Gastrocnemius medialis (tissue), 4 donors: ENCODE measurements around the gene RMI2. TPM values are rescaled to one million over a fixed set of nuclear protein-coding genes. Genes with fewer than 3 reads are reported as not detected.

Experiments used
- ATAC-seq, 2 donors: fragments of 150-250 bp; one replicate each; pipeline ENCODE4 v1.9.1; 2016
- DNase-seq, 2 donors: peaks; one replicate each; pipeline ENCODE4 v3.0.0-alpha.2; 2019
- H3K27ac ChIP-seq, 4 donors: fragments of 200-600 bp; sonication (generic); 1 replicate in 1 of 4; 2 replicates in 3 of 4; pipeline ENCODE4 v1.5.1; 2016 to 2018; ENCODE audit warnings: mild to moderate bottlenecking in 2 of 4, moderate library complexity in 1 of 4
- H3K27me3 ChIP-seq, 3 donors: fragments of 200-600 bp; sonication (generic) in 2 of 3; 1 replicate in 1 of 3; 2 replicates in 2 of 3; pipeline versions ENCODE4 v1.5.1 to v1.6.0; 2016 to 2019; ENCODE audit warnings: mild to moderate bottlenecking in 1 of 3, moderate library complexity in 1 of 3
- H3K36me3 ChIP-seq, 2 donors: fragments of 200-600 bp; sonication (generic) in 1 of 2; one replicate each; pipeline ENCODE4 v1.5.1; 2017 to 2018
- H3K4me1 ChIP-seq, 2 donors: fragments of 200-600 bp; sonication (generic) in 1 of 2; one replicate each; pipeline ENCODE4 v1.5.1; 2016 to 2017; ENCODE audit warnings: mild to moderate bottlenecking in 2 of 2
- H3K4me3 ChIP-seq, 4 donors: fragments of 200-600 bp; sonication (generic) in 3 of 4; 1 replicate in 1 of 4; 2 replicates in 3 of 4; pipeline ENCODE4 v1.5.1; 2016 to 2019; ENCODE audit warnings: mild to moderate bottlenecking in 2 of 4
- H3K9me3 ChIP-seq, 3 donors: fragments of 200-600 bp; sonication (generic) in 2 of 3; 1 replicate in 1 of 3; 2 replicates in 2 of 3; pipeline ENCODE4 v1.5.1; 2016 to 2019
- POLR2A ChIP-seq, 2 donors: fragments of 450-650 bp; IDR thresholded peaks; one replicate each; pipeline ENCODE4 v1.6.1; 2017; ENCODE audit warnings: antibody characterized with exemption in 2 of 2, mild to moderate bottlenecking in 2 of 2, moderate library complexity in 2 of 2
- in situ Hi-C, 4 donors: fragments of 200-750 bp; cut with MboI; loops; one replicate each; pipeline versions ENCODE4 v1.15.0 to v1.8.0; 2017; ENCODE audit warnings: low sequenced_read_pairs in 4 of 4
- intact Hi-C: fragments of 100-400 bp; cut with DNase I; formaldehyde crosslinking; loops from one replicate; pipeline ENCODE4 v1.15.1; 2023; ENCODE audit warnings: low total_unique reads
- total RNA-seq, 4 donors: library from RNA; depleted of rRNA; stranded (reverse); fragments of >200 nt; gene quantifications; one replicate each; pipeline versions ENCODE4 v1.1.0 to v1.2.3, GENCODE V29; 2016
- TF ChIP-seq, protein P1 (sequence below), 5 experiments: fragments of 450-650 bp in 3 of 5; fragments of 200-600 bp in 2 of 5; sonication (generic) in 2 of 5; IDR thresholded peaks in 4 of 5; conservative IDR thresholded peaks in 1 of 5; 1 replicate in 4 of 5; 2 replicates in 1 of 5; pipeline ENCODE4 v1.5.1; 2016 to 2019; ENCODE audit warnings: antibody characterized with exemption in 5 of 5, mild to moderate bottlenecking in 3 of 5, moderate library complexity in 3 of 5

Gene RMI2
- total RNA-seq, 4 donors from 2014 or later = 0.44 to 0.49 TPM; not detected in 2

- TF ChIP-seq POLR2A (IDR thresholded peaks at IDR 0.05) = no peak
- TF ChIP-seq, protein P1, sequence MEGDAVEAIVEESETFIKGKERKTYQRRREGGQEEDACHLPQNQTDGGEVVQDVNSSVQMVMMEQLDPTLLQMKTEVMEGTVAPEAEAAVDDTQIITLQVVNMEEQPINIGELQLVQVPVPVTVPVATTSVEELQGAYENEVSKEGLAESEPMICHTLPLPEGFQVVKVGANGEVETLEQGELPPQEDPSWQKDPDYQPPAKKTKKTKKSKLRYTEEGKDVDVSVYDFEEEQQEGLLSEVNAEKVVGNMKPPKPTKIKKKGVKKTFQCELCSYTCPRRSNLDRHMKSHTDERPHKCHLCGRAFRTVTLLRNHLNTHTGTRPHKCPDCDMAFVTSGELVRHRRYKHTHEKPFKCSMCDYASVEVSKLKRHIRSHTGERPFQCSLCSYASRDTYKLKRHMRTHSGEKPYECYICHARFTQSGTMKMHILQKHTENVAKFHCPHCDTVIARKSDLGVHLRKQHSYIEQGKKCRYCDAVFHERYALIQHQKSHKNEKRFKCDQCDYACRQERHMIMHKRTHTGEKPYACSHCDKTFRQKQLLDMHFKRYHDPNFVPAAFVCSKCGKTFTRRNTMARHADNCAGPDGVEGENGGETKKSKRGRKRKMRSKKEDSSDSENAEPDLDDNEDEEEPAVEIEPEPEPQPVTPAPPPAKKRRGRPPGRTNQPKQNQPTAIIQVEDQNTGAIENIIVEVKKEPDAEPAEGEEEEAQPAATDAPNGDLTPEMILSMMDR (IDR thresholded peaks at IDR 0.05 in 4 of 5, conservative IDR thresholded peaks at IDR 0.05 in 1 of 5) = no peak
- Histone ChIP-seq H3K27me3 (no peaks in the 10 kb centered on the region), H3K36me3 (no peaks in the 10 kb centered on the region), H3K9me3 (no peaks in the 10 kb centered on the region), H3K4me1 (no peaks in the 10 kb centered on the region), H3K27ac (no peak overlapping the region), H3K4me3 (no peak overlapping the region)
- in situ Hi-C loops = no loop called here
- DNase-seq = no peak
- intact Hi-C loops = no loop called here
- no peak for ATAC-seq
Measured at GRCh38 chr16:11310634-11310977, 34.7 kb upstream of the RMI2 start.

GRCh38 chr16:11310997-11311561, 34.2 kb upstream of the RMI2 start:
- Histone ChIP-seq H3K27me3 (no peaks in the 10 kb centered on the region), H3K27ac (no peak overlapping the region), H3K9me3 (no peaks in the 10 kb centered on the region), H3K4me3 (no peak overlapping the region), H3K36me3 (no peaks in the 10 kb centered on the region), H3K4me1 (no peaks in the 10 kb centered on the region)
- in situ Hi-C loops = no loop called here
- DNase-seq = no peak
- TF ChIP-seq, protein P1 (IDR thresholded peaks at IDR 0.05 in 4 of 5, conservative IDR thresholded peaks at IDR 0.05 in 1 of 5) = no peak
- TF ChIP-seq POLR2A (IDR thresholded peaks at IDR 0.05) = no peak
- no peak for ATAC-seq
- intact Hi-C loops = no loop called here

DNA sequence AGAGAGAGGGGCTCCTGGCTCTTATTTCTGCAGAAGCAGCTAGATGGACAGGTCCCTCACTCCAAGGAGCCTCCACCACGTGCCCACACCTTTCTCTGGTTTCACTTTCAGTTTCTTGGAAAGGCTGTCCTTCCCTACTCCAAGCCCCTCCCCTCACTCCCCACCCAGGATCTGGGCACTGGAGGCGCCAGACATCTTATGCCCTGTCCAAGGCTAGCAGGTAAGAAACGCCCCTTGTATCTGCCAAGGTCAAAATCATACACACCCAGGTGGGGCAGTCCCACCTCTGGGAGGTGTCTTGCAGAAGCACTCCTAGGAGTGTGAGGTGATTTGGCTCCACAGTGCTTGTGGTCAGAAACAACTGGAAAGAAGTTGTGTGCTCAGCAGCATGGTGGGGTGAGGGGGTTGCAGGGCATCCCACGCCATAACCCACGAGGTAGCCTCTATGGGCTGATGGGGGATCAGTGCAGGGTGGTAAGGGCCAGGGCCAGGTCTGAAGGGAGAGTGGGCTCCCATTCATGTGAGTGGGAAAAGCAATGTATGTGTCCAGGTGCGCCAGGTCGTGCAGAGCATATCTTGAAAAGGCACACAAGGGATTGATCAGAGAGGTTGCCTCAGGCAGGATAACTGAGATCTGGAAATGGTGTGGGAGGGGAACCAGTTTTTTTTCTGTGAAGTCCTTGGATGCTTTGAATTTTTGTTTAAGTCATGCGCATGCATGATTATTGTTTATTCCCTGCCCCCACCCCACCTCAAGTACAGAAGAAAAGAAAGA, 32.4 kb upstream of the RMI2 start:
- Histone ChIP-seq H3K27me3 (no peaks in the 10 kb centered on the region), H3K9me3 (no peaks in the 10 kb centered on the region), H3K4me1 (no peaks in the 10 kb centered on the region), H3K4me3 (no peak overlapping the region), H3K36me3 (no peaks in the 10 kb centered on the region), H3K27ac (no peak overlapping the region)
- in situ Hi-C loops = no loop called here
- intact Hi-C loops = no loop called here
- DNase-seq (no peak), ATAC-seq (no peak)
- TF ChIP-seq, protein P1 (IDR thresholded peaks at IDR 0.05 in 4 of 5, conservative IDR thresholded peaks at IDR 0.05 in 1 of 5) = no peak
- no peak for TF ChIP-seq POLR2A (IDR thresholded peaks at IDR 0.05)

DNA sequence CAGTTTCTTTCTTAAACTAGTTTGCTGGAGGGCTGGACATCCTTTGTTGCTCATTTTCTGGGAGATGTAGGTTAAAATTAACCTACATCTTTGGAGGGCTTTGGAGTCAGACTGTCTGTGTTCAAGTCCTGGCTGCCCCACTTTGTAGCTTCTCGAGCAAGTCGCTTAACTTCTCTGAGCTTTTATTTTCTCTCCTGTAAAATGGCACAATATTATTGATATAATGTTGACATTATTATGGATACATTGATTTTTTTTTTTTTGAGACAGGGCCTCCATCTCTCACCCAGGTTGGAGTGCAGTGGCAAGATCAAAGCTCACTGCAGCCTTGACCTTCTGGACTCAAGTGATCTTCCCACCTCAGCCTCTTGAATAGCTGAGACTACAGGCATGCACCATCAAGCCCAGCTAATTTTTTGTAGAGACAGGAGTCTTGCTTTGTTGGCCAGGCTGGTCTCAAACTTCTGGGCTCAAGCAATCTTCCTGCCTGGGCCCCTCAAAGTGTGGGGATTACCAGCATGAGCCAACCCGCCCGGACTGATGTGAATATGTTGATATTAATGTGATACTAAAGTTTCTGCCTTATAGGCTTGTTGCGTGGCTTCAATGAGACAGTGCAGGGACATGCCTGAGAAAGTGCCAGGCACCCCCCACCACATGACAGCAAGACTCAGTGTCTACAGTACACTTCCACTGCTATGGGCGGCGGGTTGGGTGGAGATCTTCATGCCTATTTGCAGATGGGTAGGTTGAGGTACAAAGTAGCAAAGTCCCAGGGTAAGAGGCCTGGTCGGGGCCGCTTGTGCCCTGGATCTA, 31.6 kb upstream of the RMI2 start:
- in situ Hi-C loops = no loop called here
- H3K27ac ChIP-seq = no peak overlapping the region
- H3K4me3 ChIP-seq = no peak overlapping the region
- H3K36me3 ChIP-seq = no peaks in the 10 kb centered on the region
- H3K9me3 ChIP-seq = no peaks in the 10 kb centered on the region
- DNase-seq = no peak
- H3K4me1 ChIP-seq = no peaks in the 10 kb centered on the region
- no peak for ATAC-seq
- TF ChIP-seq POLR2A (IDR thresholded peaks at IDR 0.05) = no peak
- TF ChIP-seq, protein P1 (IDR thresholded peaks at IDR 0.05 in 4 of 5, conservative IDR thresholded peaks at IDR 0.05 in 1 of 5) = no peak
- intact Hi-C loops = no loop called here
- no peaks in the 10 kb centered on the region for H3K27me3 ChIP-seq
